ENCODE measurements around the gene ITPA. TPM values are rescaled to one million over a fixed set of nuclear protein-coding genes. Genes with fewer than 3 reads are reported as not detected.

ITPA gene
- total RNA-seq, 2 donors from 2014 or later, result 31.4 to 36.3 TPM

DNA sequence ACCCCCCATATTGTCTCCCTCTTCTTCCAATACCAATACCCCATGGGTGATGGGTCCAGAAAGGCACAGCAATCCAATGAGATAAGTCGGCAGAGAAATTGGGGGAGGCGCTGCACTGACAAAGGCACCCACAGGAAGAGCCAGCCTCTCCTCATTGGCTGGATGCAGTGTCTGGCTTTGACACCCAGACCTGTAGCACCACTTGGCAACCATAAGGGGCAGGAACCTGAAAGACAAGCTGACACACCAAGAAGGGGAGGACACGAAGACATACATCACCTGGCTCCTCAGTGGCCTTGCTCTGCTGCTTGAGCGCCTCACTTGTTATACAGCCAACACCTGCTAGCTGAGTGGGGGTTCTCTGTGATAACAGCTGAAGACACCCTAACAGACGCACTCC lies 49.1 kb downstream of the ITPA start:
- ATAC-seq, result no peak
- intact Hi-C loops (cut with DNase I), result no loop called here
- Histone ChIP-seq H3K4me3 (no peak overlapping the region), H3K9me3 (no peaks in the 10 kb centered on the region), H3K27me3 (no peaks in the 10 kb centered on the region), H3K4me1 (no peaks in the 10 kb centered on the region), H3K36me3 (replicated peaks in 1 of 2; ENCODE audit: insufficient read depth in 1 of 2, low read depth in 2 of 2) (peaks cover 0 to 12% of the 10 kb centered on the region in 2 donors), H3K27ac (no peak overlapping the region)
- 84 to 93% methylated on average over 5 of the region's 5 CpGs for WGBS, 2 donors
- no peak for DNase-seq
- TF ChIP-seq, protein P1, sequence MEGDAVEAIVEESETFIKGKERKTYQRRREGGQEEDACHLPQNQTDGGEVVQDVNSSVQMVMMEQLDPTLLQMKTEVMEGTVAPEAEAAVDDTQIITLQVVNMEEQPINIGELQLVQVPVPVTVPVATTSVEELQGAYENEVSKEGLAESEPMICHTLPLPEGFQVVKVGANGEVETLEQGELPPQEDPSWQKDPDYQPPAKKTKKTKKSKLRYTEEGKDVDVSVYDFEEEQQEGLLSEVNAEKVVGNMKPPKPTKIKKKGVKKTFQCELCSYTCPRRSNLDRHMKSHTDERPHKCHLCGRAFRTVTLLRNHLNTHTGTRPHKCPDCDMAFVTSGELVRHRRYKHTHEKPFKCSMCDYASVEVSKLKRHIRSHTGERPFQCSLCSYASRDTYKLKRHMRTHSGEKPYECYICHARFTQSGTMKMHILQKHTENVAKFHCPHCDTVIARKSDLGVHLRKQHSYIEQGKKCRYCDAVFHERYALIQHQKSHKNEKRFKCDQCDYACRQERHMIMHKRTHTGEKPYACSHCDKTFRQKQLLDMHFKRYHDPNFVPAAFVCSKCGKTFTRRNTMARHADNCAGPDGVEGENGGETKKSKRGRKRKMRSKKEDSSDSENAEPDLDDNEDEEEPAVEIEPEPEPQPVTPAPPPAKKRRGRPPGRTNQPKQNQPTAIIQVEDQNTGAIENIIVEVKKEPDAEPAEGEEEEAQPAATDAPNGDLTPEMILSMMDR (IDR thresholded peaks at IDR 0.05), result no peak
- TF ChIP-seq POLR2A (IDR thresholded peaks at IDR 0.05), result no peak

DNA sequence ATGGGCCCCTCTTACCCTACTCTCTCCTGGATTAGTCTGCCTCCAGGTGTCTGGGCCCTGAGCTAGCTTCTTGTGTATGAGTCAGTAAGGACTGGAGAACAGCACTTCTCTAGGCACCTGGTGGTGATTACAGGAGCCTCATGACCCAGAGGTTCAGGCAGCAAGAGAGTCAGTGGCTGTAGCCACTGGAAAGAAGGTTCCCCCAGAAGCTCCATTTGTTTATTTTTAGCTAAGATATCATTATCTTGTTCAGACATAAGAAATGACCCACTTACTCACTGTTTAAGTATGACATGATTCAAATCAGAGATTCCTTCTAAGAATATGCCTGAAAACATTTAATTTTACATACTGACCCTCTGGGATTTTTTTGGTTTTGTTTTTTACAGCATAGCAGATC lies 53.3 kb downstream of the ITPA start:
- Histone ChIP-seq H3K27ac (no peak overlapping the region), H3K4me3 (no peak overlapping the region), H3K4me1 (no peaks in the 10 kb centered on the region), H3K9me3 (no peaks in the 10 kb centered on the region), H3K36me3 (replicated peaks in 1 of 2; ENCODE audit: insufficient read depth in 1 of 2, low read depth in 2 of 2) (peaks cover 0 to 9% of the 10 kb centered on the region in 2 donors), H3K27me3 (no peaks in the 10 kb centered on the region)
- no peak for TF ChIP-seq POLR2A (IDR thresholded peaks at IDR 0.05)
- TF ChIP-seq, protein P1 (IDR thresholded peaks at IDR 0.05), result no peak
- intact Hi-C loops (cut with DNase I), result no loop called here
- ATAC-seq (no peak), DNase-seq (no peak)

DNA sequence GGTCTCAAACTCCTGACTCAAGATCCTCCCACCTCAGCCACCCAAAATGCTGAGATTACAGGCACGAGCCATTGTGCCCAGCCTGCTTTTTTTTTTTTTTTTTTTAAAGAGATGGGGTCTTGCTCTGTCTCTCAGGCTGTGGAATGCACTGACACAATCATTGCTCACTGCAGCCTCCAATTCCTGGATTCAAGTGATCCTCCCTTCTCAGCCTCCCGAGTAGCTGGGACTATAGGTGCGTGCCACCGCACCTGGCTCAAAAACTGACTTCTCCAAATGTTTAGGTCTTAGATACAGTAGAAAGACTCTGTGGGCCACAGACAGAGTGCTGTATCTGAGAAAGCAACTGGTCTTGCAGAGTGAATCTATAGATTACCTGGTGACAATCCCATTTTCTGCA lies 60.8 kb downstream of the ITPA start:
- WGBS, 2 donors, result 95 to 97% methylated on average over 4 of the region's 4 CpGs
- TF ChIP-seq, protein P1 (IDR thresholded peaks at IDR 0.05), result no peak
- no peak for TF ChIP-seq POLR2A (IDR thresholded peaks at IDR 0.05)
- Histone ChIP-seq H3K4me3 (no peak overlapping the region), H3K4me1 (no peaks in the 10 kb centered on the region), H3K27me3 (no peaks in the 10 kb centered on the region), H3K36me3 (replicated peaks in 1 of 2; ENCODE audit: insufficient read depth in 1 of 2, low read depth in 2 of 2) (peaks cover 0 to 5% of the 10 kb centered on the region in 2 donors), H3K27ac (no peak overlapping the region), H3K9me3 (no peaks in the 10 kb centered on the region)
- ATAC-seq (no peak), DNase-seq (no peak)
- intact Hi-C loops (cut with DNase I), result no loop called here

DNA sequence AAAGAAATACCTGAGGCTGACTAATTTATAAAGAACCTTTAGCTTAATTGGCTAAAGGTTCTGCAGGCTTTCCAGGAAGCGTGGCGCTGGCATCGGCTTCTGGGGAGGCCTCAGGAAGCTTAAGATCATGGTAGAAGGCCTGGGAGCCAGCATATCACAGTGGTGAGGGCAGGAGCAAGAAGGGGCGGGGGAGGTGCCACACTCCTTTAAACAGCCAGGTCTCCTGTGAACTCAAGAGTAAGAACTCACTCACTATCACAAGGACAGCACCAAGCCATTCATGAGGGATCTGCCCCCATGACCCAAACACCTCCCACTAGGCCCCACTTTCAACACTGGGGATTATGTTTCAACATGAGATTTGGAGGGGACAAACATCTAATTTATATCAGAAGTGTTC lies 64.1 kb downstream of the ITPA start:
- H3K4me1 ChIP-seq, result no peaks in the 10 kb centered on the region
- H3K9me3 ChIP-seq, result no peaks in the 10 kb centered on the region
- ATAC-seq, result no peak
- no peak overlapping the region for H3K27ac ChIP-seq
- no peak overlapping the region for H3K4me3 ChIP-seq
- no peaks in the 10 kb centered on the region for H3K27me3 ChIP-seq
- no peak for DNase-seq
- intact Hi-C loops (cut with DNase I), result no loop called here
- 92 to 93% methylated on average over 3 to 4 of the region's 4 CpGs for WGBS, 2 donors
- peaks cover 0 to 6% of the 10 kb centered on the region in 2 donors for H3K36me3 ChIP-seq (replicated peaks in 1 of 2; ENCODE audit: insufficient read depth in 1 of 2, low read depth in 2 of 2)
- TF ChIP-seq, protein P1 (IDR thresholded peaks at IDR 0.05), result no peak
- no peak for TF ChIP-seq POLR2A (IDR thresholded peaks at IDR 0.05)

Other genes with a start within 250 kb of the ITPA start
- gene GNRH2, start 165.9 kb upstream of the ITPA start, total RNA-seq, result not detected
- 10 to 100 TPM; 28.0 to 29.0 TPM for gene MRPS26, start 163.4 kb upstream of the ITPA start, total RNA-seq
- gene OXT, start 137.9 kb upstream of the ITPA start, total RNA-seq, result not detected
- gene AVP, start 124.8 kb upstream of the ITPA start, total RNA-seq, result not detected
- 1 to 10 TPM; 7.0 to 7.3 TPM for gene FASTKD5, start 49.6 kb upstream of the ITPA start, total RNA-seq
- 1 to 10 TPM; 3.9 to 4.9 TPM for gene UBOX5, start 49.6 kb upstream of the ITPA start, total RNA-seq
- gene LZTS3, start 35.9 kb upstream of the ITPA start, total RNA-seq, result 10 to 100 TPM; 38.4 to 72.2 TPM
- gene DDRGK1, start 4.8 kb upstream of the ITPA start, total RNA-seq, result 10 to 100 TPM; 64.3 to 82.8 TPM
- under 1 TPM in 1 of 2 donors, not detected in 1; 0.52 TPM for gene SLC4A11, start 29.7 kb downstream of the ITPA start, total RNA-seq
- gene DNAAF9, start 198.2 kb downstream of the ITPA start, total RNA-seq, result 10 to 100 TPM; 10.1 to 13.2 TPM

All from body of pancreas (tissue), 4 donors.